Heart left ventricle (tissue), 16 donors: ENCODE results near the gene PPM1K. TPM values are rescaled to one million over a fixed set of nuclear protein-coding genes. Genes with fewer than 3 reads are reported as not detected.

Experiments used
- ATAC-seq, 4 donors: fragments of 200-7000 bp; cut with Tn5 transposase; one replicate each; pipeline ENCODE4 v1.9.1; 2020 to 2022; ENCODE audit warnings: moderate library complexity in 4 of 4, mild to moderate bottlenecking in 3 of 4, moderate number of reproducible peaks in 1 of 4
- DNase-seq, 5 donors: peaks; one replicate each; pipeline ENCODE4 v3.0.0-alpha.2; 2020
- H3K27ac ChIP-seq, 12 donors: fragments of 200-600 bp; sonication (generic) in 4 of 12; one replicate each; pipeline versions ENCODE4 v1.5.0 to v1.8.0; 2016 to 2022; ENCODE audit warnings: mild to moderate bottlenecking in 2 of 12
- H3K27me3 ChIP-seq, 9 donors: fragments of 200-600 bp; sonication (generic) in 2 of 9; one replicate each; pipeline versions ENCODE4 v1.5.1 to v1.8.0; 2016 to 2022; ENCODE audit warnings: mild to moderate bottlenecking in 3 of 9
- H3K36me3 ChIP-seq, 9 donors: fragments of 200-600 bp; sonication (generic) in 2 of 9; one replicate each; pipeline versions ENCODE4 v1.5.0 to v1.8.0; 2018 to 2022; ENCODE audit warnings: mild to moderate bottlenecking in 2 of 9
- H3K4me1 ChIP-seq, 12 donors: fragments of 200-600 bp; sonication (generic) in 4 of 12; one replicate each; pipeline versions ENCODE4 v1.5.0 to v1.8.0; 2016 to 2022; ENCODE audit warnings: mild to moderate bottlenecking in 3 of 12
- H3K4me3 ChIP-seq, 12 donors: fragments of 200-600 bp; sonication (generic) in 4 of 12; one replicate each; pipeline versions ENCODE4 v1.5.0 to v1.8.0; 2017 to 2022; ENCODE audit warnings: mild to moderate bottlenecking in 9 of 12, moderate library complexity in 4 of 12
- H3K9me3 ChIP-seq, 12 donors: fragments of 200-600 bp; sonication (generic) in 4 of 12; one replicate each; pipeline versions ENCODE4 v1.5.0 to v1.8.0; 2016 to 2022; ENCODE audit warnings: mild to moderate bottlenecking in 1 of 12
- CTCF ChIP-seq, 12 donors: fragments of 200-600 bp; sonication (generic) in 4 of 12; IDR thresholded peaks; one replicate each; pipeline versions ENCODE4 v1.5.0 to v1.8.0; 2018 to 2022; ENCODE audit warnings: antibody characterized with exemption in 12 of 12, mild to moderate bottlenecking in 5 of 12
- POLR2A ChIP-seq, 2 donors: fragments of 450-650 bp; IDR thresholded peaks; one replicate each; pipeline ENCODE4 v1.6.1; 2017; ENCODE audit warnings: antibody characterized with exemption in 2 of 2, mild to moderate bottlenecking in 2 of 2, moderate library complexity in 2 of 2
- WGBS, 4 donors: extraction: QIAGEN DNeasy Blood & Tissue Kit in 2 of 4; methylation state at CpG; one replicate each; pipeline versions ENCODE4 v1.1.5 to v1.1.7; 2013 to 2018; 5-methylcytosine and 5-hydroxymethylcytosine counted together
- intact Hi-C, 10 donors: fragments of 100-400 bp; cut with DNase I; formaldehyde crosslinking; loops; one replicate each; pipeline versions ENCODE4 v1.11.1 to v1.14.2; 2022
- polyA plus RNA-seq, 2 donors: library from polyadenylated mRNA; stranded (reverse); fragments of 200-250 nt; gene quantifications; one replicate each; pipeline ENCODE4 v1.2.3, GENCODE V29; 2013
- total RNA-seq, 9 donors: library from RNA; depleted of rRNA in 2 of 9; stranded (reverse); fragments of >200 nt in 2 of 9; fragmentation: NEBNext Ultra II Directional in 3 of 9; extraction: Animal tissue kit (Norgen Biotek cat#: 25700) in 3 of 9; gene quantifications; one replicate each; pipeline versions ENCODE4 v1.1.0 to v1.2.4, GENCODE V29; 2016 to 2023
- donor health status: ischemic (EF 13 %, LVEDD 7.1; RV severe dilation, severe dysfunction).
- donor health status: healthy with polysubstance abuse.
- donor health status: DM: no; HTN: yes; CAD: no.
- donor health status: DM: no; HTN: no; CAD: no.
- donor health status: ischemic (EF 25% LVEDD 6.9; RV normal size, moderate dysfunction).
- donor health status: ischemic (EF 25% LVEDD 5.7; RV mildly dilated, moderate dysfunction).
- donor health status: healthy.
- donor health status: DM: yes; HTN: yes; CAD: no.
- donor health status: ischemic (EF 35%, LVEDD 5.7; RV mildly dilated, moderate dysfunction).
- donor health status: nonischemic (EF 11% LVEDD 7.7; RV severe dilation, severe dysfunction).
- donor health status: DM: yes; HTN: yes; CAD: no.
- donor health status: PGD.
- donor health status: ischemic (EF 29% LVEDD 5.4; RV normal size, mild dysfunction).
- donor health status: nonischemic (EF 23%, LVEDD 6.1; RV moderate dilation, normal function).

PPM1K gene
- total and polyA plus RNA-seq, 11 donors, result 72.8 to 332 (median 235) TPM

DNA sequence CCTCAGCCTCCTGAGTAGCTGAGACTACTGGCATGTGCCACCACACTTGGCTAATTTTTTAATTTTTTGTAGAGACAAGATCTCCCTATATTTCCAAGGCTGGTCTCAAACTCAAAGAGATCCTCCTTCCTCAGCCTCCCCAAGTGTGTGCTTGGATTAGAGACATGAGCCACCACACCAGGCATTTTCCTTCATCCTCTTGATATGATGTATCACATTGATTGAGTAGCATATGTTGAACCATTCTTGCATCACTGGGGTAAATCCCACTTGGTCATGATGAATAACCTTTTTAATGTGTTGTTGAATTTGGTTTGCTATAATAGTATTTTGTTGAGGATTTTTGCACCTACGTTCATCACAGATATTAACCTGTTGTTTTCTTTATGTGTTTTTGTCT, 24.2 kb upstream of the PPM1K start:
- no peak for DNase-seq
- WGBS, 4 donors, result 62 to 82% (median 71%) methylated on average over 1 of the region's 1 CpG
- Histone ChIP-seq H3K27me3 (no peaks in the 10 kb centered on the region), H3K4me3 (no peak overlapping the region), H3K36me3 (no peaks in the 10 kb centered on the region), H3K4me1 (no peaks in the 10 kb centered on the region), H3K27ac (no peak overlapping the region), H3K9me3 (peaks cover 0 to 15% (median 0%) of the 10 kb centered on the region in 12 donors)
- TF ChIP-seq POLR2A (IDR thresholded peaks at IDR 0.05), result no peak
- TF ChIP-seq CTCF (IDR thresholded peaks at IDR 0.05), result no peak
- intact Hi-C loops, result no loop called here
- ATAC-seq, result no peak

DNA sequence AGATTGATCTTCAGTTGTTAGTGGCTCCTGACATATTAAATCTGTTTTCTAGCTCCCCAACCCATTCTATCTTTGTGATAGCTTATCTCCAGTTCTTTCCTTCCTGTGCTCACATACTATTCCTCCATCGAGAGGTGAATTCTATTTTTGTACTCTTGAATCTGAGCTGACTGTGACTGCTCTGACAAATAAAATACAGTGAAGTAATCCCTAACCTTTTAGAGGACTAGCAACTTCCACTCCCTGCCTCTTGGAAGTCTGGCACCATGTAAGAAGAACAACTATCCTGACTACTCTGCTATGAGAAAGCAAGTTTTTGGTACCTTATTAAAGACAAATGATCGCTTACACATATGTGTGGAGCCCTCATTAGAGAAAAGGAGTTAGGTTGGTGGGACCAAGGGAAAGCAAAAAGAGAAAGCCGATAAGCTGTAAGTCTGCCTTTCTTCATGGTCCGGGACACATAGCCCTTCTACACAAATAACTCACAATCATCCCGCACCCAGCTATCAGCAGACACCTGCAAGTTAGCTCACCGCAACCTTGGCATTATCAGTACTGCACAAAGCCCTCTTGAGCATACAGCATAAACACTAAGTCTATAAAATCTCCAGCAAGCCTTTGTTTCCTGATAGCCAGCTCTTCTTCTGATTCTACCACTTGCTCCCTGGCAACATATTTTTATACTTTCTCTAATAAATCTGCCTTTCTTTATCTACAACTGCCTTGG, 13.5 kb upstream of the PPM1K start:
- intact Hi-C loops, result loop anchor here in 5 of 10 donors (5.0 to 10.0 kb wide), 2 partner anchors 39 to 47 kb away; no protein-coding TSS in a partner anchor
- Histone ChIP-seq H3K27me3 (no peaks in the 10 kb centered on the region), H3K9me3 (no peaks in the 10 kb centered on the region), H3K4me3 (peak overlapping the region in 3 of 12 donors; percentile 4 to 12 (median 9)), H3K36me3 (no peaks in the 10 kb centered on the region), H3K4me1 (peaks cover 0 to 35% (median 6%) of the 10 kb centered on the region in 12 donors), H3K27ac (peak overlapping the region; percentile 62 to 97 (median 82))
- WGBS, 4 donors, result 33 to 64% (median 46%) methylated on average over 6 of the region's 6 CpGs
- TF ChIP-seq CTCF (IDR thresholded peaks at IDR 0.05) (no peak), POLR2A (IDR thresholded peaks at IDR 0.05) (no peak)
- ATAC-seq (peak; percentile 88 to 91 (median 88)), DNase-seq (no peak)

DNA sequence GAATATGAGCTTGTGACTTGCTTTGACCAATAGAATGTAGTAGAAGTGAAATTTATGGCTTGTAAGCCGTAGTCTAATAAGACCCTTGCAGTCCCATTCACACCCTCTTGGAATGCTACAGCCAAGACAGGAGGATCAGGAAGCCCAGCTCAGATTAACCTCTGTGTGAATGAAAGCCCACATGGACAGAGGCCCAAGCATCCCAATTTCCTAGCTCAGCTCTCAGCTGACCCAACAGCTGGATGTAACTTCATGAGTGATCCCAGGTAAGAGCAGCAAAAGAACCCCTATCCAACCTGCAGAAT, 12.8 kb upstream of the PPM1K start:
- H3K4me1 ChIP-seq, result peaks cover 0 to 35% (median 6%) of the 10 kb centered on the region in 12 donors
- TF ChIP-seq CTCF (IDR thresholded peaks at IDR 0.05), result no peak
- ATAC-seq (peak in 1 of 4 donors; percentile 8), DNase-seq (no peak)
- H3K36me3 ChIP-seq, result no peaks in the 10 kb centered on the region
- 92 to 100% (median 96%) methylated on average over 1 of the region's 1 CpG for WGBS, 4 donors
- intact Hi-C loops, result loop anchor here in 5 of 10 donors (5.0 to 10.0 kb wide), 2 partner anchors 40 to 48 kb away; no protein-coding TSS in a partner anchor
- H3K9me3 ChIP-seq, result no peaks in the 10 kb centered on the region
- H3K4me3 ChIP-seq, result no peak overlapping the region
- H3K27me3 ChIP-seq, result no peaks in the 10 kb centered on the region
- peak overlapping the region; percentile 16 to 97 (median 80) for H3K27ac ChIP-seq

DNA sequence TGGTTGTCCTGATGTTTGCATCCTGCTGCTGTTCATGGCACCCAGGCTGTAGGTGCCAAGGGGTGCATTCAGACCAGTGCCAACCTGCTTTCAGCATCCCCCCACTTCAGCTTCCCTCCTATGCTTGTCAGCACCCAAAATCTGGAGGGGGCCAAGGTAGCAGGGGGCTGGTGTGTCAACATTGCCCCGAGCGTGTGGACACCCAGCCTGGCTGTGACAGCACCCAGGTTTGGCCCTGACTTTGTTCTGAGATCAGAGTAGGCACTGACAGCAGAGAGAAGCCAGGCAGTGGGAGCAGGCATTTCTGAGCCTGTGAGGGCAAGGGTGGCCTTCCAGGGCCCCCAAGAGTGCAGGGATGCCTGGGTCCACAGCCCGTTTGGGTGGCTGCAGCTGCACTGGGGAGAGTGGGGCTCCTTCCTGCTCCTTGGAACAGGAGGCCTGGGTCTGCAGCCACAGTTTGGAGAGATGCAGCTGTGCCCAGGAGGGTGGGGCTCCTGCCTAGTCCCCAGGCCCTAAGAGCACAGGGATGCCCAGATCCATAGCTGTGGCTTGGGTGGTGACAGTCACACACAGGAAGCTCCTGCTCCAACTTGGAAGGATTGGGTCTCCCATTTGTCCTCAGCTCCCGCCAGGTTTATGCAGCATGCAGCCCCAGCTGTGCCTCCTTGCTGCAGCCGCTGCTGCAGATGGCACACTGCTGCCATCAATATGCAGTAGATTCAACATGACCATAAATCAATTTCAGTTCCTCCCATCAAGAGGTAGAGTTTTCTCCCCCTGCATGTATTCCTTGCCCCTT, 12.3 kb upstream of the PPM1K start:
- intact Hi-C loops, result loop anchor here in 5 of 10 donors (5.0 to 10.0 kb wide), 2 partner anchors 41 to 48 kb away; no protein-coding TSS in a partner anchor
- Histone ChIP-seq H3K4me3 (no peak overlapping the region), H3K4me1 (peaks cover 0 to 38% (median 6%) of the 10 kb centered on the region in 12 donors), H3K27ac (peak overlapping the region in 11 of 12 donors; percentile 10 to 97 (median 78)), H3K27me3 (no peaks in the 10 kb centered on the region), H3K9me3 (no peaks in the 10 kb centered on the region), H3K36me3 (no peaks in the 10 kb centered on the region)
- ATAC-seq, result peak in 1 of 4 donors; percentile 8
- TF ChIP-seq CTCF (IDR thresholded peaks at IDR 0.05) (no peak), POLR2A (IDR thresholded peaks at IDR 0.05) (no peak)
- DNase-seq, result no peak
- 93 to 100% (median 95%) methylated on average over 2 to 5 of the region's 5 CpGs for WGBS, 4 donors
